ENCODE results near the gene MEIS3.

DNA sequence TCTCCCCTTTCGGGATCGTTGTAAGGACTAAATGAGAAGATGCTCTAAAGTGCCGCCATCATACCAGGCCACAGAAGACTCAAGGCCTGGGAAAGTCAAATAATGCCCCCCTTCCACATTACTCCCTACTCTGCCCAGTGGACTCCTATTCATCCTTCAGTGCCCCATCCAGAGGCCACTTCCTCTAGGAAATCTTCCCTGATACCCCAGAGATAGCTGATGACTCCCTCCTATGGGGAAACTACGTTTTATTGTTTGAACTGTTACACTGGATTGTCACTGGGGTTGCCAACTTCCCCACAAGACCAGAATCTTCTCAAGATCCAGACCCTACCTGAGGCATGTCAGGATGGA is 14.2 kb downstream of the MEIS3 start:
- TF ChIP-seq, protein P1, sequence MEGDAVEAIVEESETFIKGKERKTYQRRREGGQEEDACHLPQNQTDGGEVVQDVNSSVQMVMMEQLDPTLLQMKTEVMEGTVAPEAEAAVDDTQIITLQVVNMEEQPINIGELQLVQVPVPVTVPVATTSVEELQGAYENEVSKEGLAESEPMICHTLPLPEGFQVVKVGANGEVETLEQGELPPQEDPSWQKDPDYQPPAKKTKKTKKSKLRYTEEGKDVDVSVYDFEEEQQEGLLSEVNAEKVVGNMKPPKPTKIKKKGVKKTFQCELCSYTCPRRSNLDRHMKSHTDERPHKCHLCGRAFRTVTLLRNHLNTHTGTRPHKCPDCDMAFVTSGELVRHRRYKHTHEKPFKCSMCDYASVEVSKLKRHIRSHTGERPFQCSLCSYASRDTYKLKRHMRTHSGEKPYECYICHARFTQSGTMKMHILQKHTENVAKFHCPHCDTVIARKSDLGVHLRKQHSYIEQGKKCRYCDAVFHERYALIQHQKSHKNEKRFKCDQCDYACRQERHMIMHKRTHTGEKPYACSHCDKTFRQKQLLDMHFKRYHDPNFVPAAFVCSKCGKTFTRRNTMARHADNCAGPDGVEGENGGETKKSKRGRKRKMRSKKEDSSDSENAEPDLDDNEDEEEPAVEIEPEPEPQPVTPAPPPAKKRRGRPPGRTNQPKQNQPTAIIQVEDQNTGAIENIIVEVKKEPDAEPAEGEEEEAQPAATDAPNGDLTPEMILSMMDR (IDR thresholded peaks at IDR 0.05; ENCODE audit: low read length), result no peak
- TF ChIP-seq EZH2 (IDR thresholded peaks at IDR 0.05; ENCODE audit: borderline replicate concordance, low read length), result no peak

Data from OCI-LY1 (cell line).